GM21367 (cell line): ENCODE data around the gene SNX4.

Experiments
- ATAC-seq: cut with Tn5 transposase; IDR thresholded peaks from one replicate; pipeline ENCODE4 v1.9.1; 2021; ENCODE audit not compliant: unreplicated experiment

Gene SNX4

GRCh38 chr3:125462722-125463299, 57.2 kb downstream of the SNX4 start:
- no peak for ATAC-seq

GRCh38 chr3:125461896-125462295, 58.1 kb downstream of the SNX4 start:
- ATAC-seq = no peak

GRCh38 chr3:125460233-125460632, 59.8 kb downstream of the SNX4 start:
- ATAC-seq = no peak

- ATAC-seq = no peak
Observed at GRCh38 chr3:125443923-125444322, 76.1 kb downstream of the SNX4 start.

- ATAC-seq = no peak
Observed at GRCh38 chr3:125442506-125442905, 77.5 kb downstream of the SNX4 start.

- ATAC-seq = no peak
Observed at GRCh38 chr3:125440970-125441369, 79.0 kb downstream of the SNX4 start.

- no peak for ATAC-seq
Observed at GRCh38 chr3:125440559-125440955, 79.4 kb downstream of the SNX4 start.

- ATAC-seq = no peak
Observed at GRCh38 chr3:125437631-125438435, 82.2 kb downstream of the SNX4 start.

- ATAC-seq = no peak
Observed at GRCh38 chr3:125436921-125437320, 83.1 kb downstream of the SNX4 start.

- no peak for ATAC-seq
Observed at GRCh38 chr3:125435231-125435630, 84.8 kb downstream of the SNX4 start.

GRCh38 chr3:125434582-125435011, 85.4 kb downstream of the SNX4 start:
- ATAC-seq = no peak

GRCh38 chr3:125433611-125434041, 86.4 kb downstream of the SNX4 start:
- no peak for ATAC-seq

- ATAC-seq = no peak
Observed at GRCh38 chr3:125433091-125433534, 86.9 kb downstream of the SNX4 start.

- ATAC-seq = no peak
Observed at GRCh38 chr3:125431912-125432790, 87.9 kb downstream of the SNX4 start.

- no peak for ATAC-seq
Observed at GRCh38 chr3:125431391-125431790, 88.6 kb downstream of the SNX4 start.

- ATAC-seq = no peak
Observed at GRCh38 chr3:125428216-125428830, 91.7 kb downstream of the SNX4 start.

GRCh38 chr3:125418306-125418705, 101.7 kb downstream of the SNX4 start:
- no peak for ATAC-seq

- ATAC-seq = no peak
Observed at GRCh38 chr3:125416235-125416634, 103.8 kb downstream of the SNX4 start.

- ATAC-seq = no peak
Observed at GRCh38 chr3:125414669-125415068, 105.3 kb downstream of the SNX4 start.

GRCh38 chr3:125410922-125411321, 109.1 kb downstream of the SNX4 start:
- ATAC-seq = no peak

GRCh38 chr3:125406070-125406469, 113.9 kb downstream of the SNX4 start:
- no peak for ATAC-seq
